H9 (cell line): Measurements from ENCODE around the gene CXCL13. TPM values are rescaled to one million over a fixed set of nuclear protein-coding genes. Genes with fewer than 3 reads are reported as not detected.

Source experiments
- DNase-seq: peaks from one replicate; pipeline ENCODE4 v3.0.0-alpha.2; 2017
- H2AFZ ChIP-seq: one replicate; pipeline ENCODE4 v1.6.1; 2013; ENCODE audit warnings: mild to moderate bottlenecking, low read length, control low read depth, moderate library complexity
- H2AK5ac ChIP-seq: 2 replicates; pipeline ENCODE4 v1.6.1; 2013; ENCODE audit warnings: low read length, control low read depth, mixed read lengths; ENCODE audit not compliant: insufficient read length
- H2BK120ac ChIP-seq: one replicate; pipeline ENCODE4 v1.6.1; 2013; ENCODE audit warnings: low read depth, mild to moderate bottlenecking, low read length, control low read depth, inconsistent platforms; ENCODE audit not compliant: poor library complexity, severe bottlenecking
- H2BK12ac ChIP-seq: 2 replicates; pipeline ENCODE4 v1.6.1; 2013; ENCODE audit warnings: low read length, control low read depth, mixed read lengths, low read depth; ENCODE audit not compliant: insufficient read length
- H2BK15ac ChIP-seq: 2 replicates; pipeline ENCODE4 v1.6.1; 2013; ENCODE audit warnings: low read depth, low read length, control low read depth
- H2BK20ac ChIP-seq: one replicate; pipeline ENCODE4 v1.6.1; 2013; ENCODE audit warnings: low read depth, mild to moderate bottlenecking, low read length, control low read depth, inconsistent platforms; ENCODE audit not compliant: poor library complexity, severe bottlenecking
- H2BK5ac ChIP-seq: 2 replicates; pipeline ENCODE4 v1.6.1; 2013; ENCODE audit warnings: low read length, control low read depth, mixed read lengths; ENCODE audit not compliant: insufficient read length
- H3K14ac ChIP-seq: 2 replicates; pipeline ENCODE4 v1.6.1; 2013; ENCODE audit warnings: low read length, control low read depth; ENCODE audit not compliant: insufficient read depth
- H3K18ac ChIP-seq: 2 replicates; pipeline ENCODE4 v1.6.1; 2013; ENCODE audit warnings: low read depth, mild to moderate bottlenecking, mixed read lengths, low read length, control low read depth; ENCODE audit not compliant: insufficient read length
- H3K23ac ChIP-seq: 2 replicates; pipeline ENCODE4 v1.6.1; 2013; ENCODE audit warnings: low read length, control low read depth, mixed read lengths, low read depth; ENCODE audit not compliant: insufficient read length
- H3K23me2 ChIP-seq: 2 replicates; pipeline ENCODE4 v1.6.1; 2013; ENCODE audit warnings: low read depth, mild to moderate bottlenecking, mixed read lengths, low read length, control low read depth; ENCODE audit not compliant: insufficient read length, poor library complexity, severe bottlenecking
- H3K27ac ChIP-seq: 2 replicates; pipeline ENCODE4 v1.5.1; 2013; ENCODE audit warnings: low read length, control low read depth, mixed read lengths, low read depth; ENCODE audit not compliant: insufficient read length
- H3K27me3 ChIP-seq: 2 replicates; pipeline ENCODE4 v1.6.1; 2013; ENCODE audit warnings: low read length, control low read depth, inconsistent platforms; ENCODE audit not compliant: insufficient read depth
- H3K4ac ChIP-seq: 2 replicates; pipeline ENCODE4 v1.6.1; 2013; ENCODE audit warnings: low read depth, mild to moderate bottlenecking, control low read depth, inconsistent platforms, low read length, moderate library complexity
- H3K4me1 ChIP-seq: 2 replicates; pipeline ENCODE4 v1.6.1; 2013; ENCODE audit warnings: low read length, control low read depth, inconsistent platforms; ENCODE audit not compliant: insufficient read depth
- H3K4me2 ChIP-seq: 2 replicates; pipeline ENCODE4 v1.6.1; 2013; ENCODE audit warnings: low read length, control low read depth, mixed read lengths; ENCODE audit not compliant: insufficient read length, insufficient read depth
- H3K56ac ChIP-seq: 2 replicates; pipeline ENCODE4 v1.6.1; 2013; ENCODE audit warnings: low read depth, mild to moderate bottlenecking, mixed read lengths, low read length, control low read depth; ENCODE audit not compliant: insufficient read length
- H3K79me1 ChIP-seq: 2 replicates; pipeline ENCODE4 v1.6.1; 2013; ENCODE audit warnings: low read depth, mild to moderate bottlenecking, moderate library complexity, low read length, control low read depth, inconsistent platforms; ENCODE audit not compliant: insufficient read depth, poor library complexity, severe bottlenecking
- H3K79me2 ChIP-seq: 2 replicates; pipeline ENCODE4 v1.6.1; 2013; ENCODE audit warnings: low read length, control low read depth, inconsistent platforms; ENCODE audit not compliant: insufficient read depth
- H3K9ac ChIP-seq: 2 replicates; pipeline ENCODE4 v1.6.1; 2013; ENCODE audit warnings: low read length, control low read depth, mixed read lengths; ENCODE audit not compliant: insufficient read length; ENCODE audit errors: extremely low read depth
- H3K9me3 ChIP-seq: one replicate; pipeline ENCODE4 v1.6.1; 2013; ENCODE audit warnings: low read depth, low read length, inconsistent platforms; ENCODE audit not compliant: control insufficient read depth
- H3T11ph ChIP-seq: one replicate; pipeline ENCODE4 v1.6.1; 2013; ENCODE audit warnings: mild to moderate bottlenecking, low read length, control low read depth, inconsistent platforms
- H4K20me1 ChIP-seq: one replicate; pipeline ENCODE4 v1.6.1; 2013; ENCODE audit not compliant: control insufficient read depth, insufficient read length, insufficient read depth
- H4K5ac ChIP-seq: 2 replicates; pipeline ENCODE4 v1.6.1; 2013; ENCODE audit warnings: low read depth, mild to moderate bottlenecking, mixed read lengths, low read length, control low read depth; ENCODE audit not compliant: insufficient read length
- H4K8ac ChIP-seq: replicated peaks from 2 replicates; pipeline ENCODE4 v1.6.1; 2013; ENCODE audit warnings: low read length, control low read depth, mixed read lengths, low read depth; ENCODE audit not compliant: insufficient read length
- H4K91ac ChIP-seq: 2 replicates; pipeline ENCODE4 v1.6.1; 2013; ENCODE audit warnings: low read depth, mild to moderate bottlenecking, moderate library complexity, mixed read lengths, low read length, control low read depth; ENCODE audit not compliant: insufficient read length
- H3K27ac Mint-ChIP-seq, 3 experiments: 2 replicates in 2 of 3; 3 replicates in 1 of 3; pipeline ENCODE4 v1.8.0; 2020 to 2021; ENCODE audit warnings: mixed read lengths in 3 of 3, mild to moderate bottlenecking in 1 of 3, moderate library complexity in 1 of 3
- H3K27me3 Mint-ChIP-seq: 2 replicates; pipeline ENCODE4 v1.8.0; 2021; ENCODE audit warnings: low read depth, mild to moderate bottlenecking, moderate library complexity, mixed read lengths
- H3K36me3 Mint-ChIP-seq, 3 experiments: 2 replicates in 2 of 3; 3 replicates in 1 of 3; pipeline ENCODE4 v1.8.0; 2020 to 2021; ENCODE audit warnings: low read depth in 3 of 3, mixed read lengths in 3 of 3; ENCODE audit not compliant: insufficient read depth in 1 of 3
- H3K4me1 Mint-ChIP-seq, 2 experiments: 2 replicates each; pipeline ENCODE4 v1.8.0; 2020; ENCODE audit warnings: mixed read lengths in 2 of 2
- H3K4me3 Mint-ChIP-seq, 2 experiments: 2 replicates in 1 of 2; 3 replicates in 1 of 2; pipeline ENCODE4 v1.8.0; 2020 to 2021; ENCODE audit warnings: mild to moderate bottlenecking in 2 of 2, mixed read lengths in 2 of 2, moderate library complexity in 1 of 2
- H3K9me3 Mint-ChIP-seq, 2 experiments: 2 replicates in 1 of 2; 3 replicates in 1 of 2; pipeline ENCODE4 v1.8.0; 2020; ENCODE audit warnings: mild to moderate bottlenecking in 2 of 2, mixed read lengths in 2 of 2, moderate library complexity in 1 of 2
- WGBS: extraction: QIAGEN DNeasy Blood & Tissue Kit; methylation state at CpG from one replicate; pipeline ENCODE4 v1.1.7; 2013; ENCODE audit warnings: missing lambda C conversion rate, low lambda C conversion rate, mixed read lengths; ENCODE audit not compliant: insufficient read length; ENCODE audit errors: extremely low coverage; 5-methylcytosine and 5-hydroxymethylcytosine counted together
- total RNA-seq: library from RNA; stranded (reverse); gene quantifications from 2 replicates; pipeline ENCODE4 v1.2.1, GENCODE V29; 2021
- TF ChIP-seq, protein P1 (sequence below): fragments of 200-600 bp; sonication (generic); conservative IDR thresholded peaks from 3 replicates; pipeline ENCODE4 v1.8.0; 2021; ENCODE audit warnings: antibody characterized with exemption, mild to moderate bottlenecking

CXCL13 gene
- total RNA-seq, 1 experiment from 2014 or later = not detected

- Mint-ChIP-seq H3K4me1 (peaks cover 0 to 5% of the 10 kb centered on the region in 2 experiments; a peak in 1 of 4 replicates), H3K9me3 (no peaks in the 10 kb centered on the region), H3K27ac (no peak overlapping the region), H3K27me3 (peaks cover 4% of the 10 kb centered on the region), H3K4me3 (no peak overlapping the region), H3K36me3 (no peaks in the 10 kb centered on the region)
- Histone ChIP-seq H2BK15ac (no peak overlapping the region), H3T11ph (no peak overlapping the region), H3K56ac (no peak overlapping the region), H2BK5ac (no peak overlapping the region), H2BK120ac (no peak overlapping the region), H2AK5ac (no peak overlapping the region), H3K23ac (no peak overlapping the region), H3K79me1 (no peaks in the 10 kb centered on the region), H4K91ac (no peak overlapping the region), H3K27me3 (no peaks in the 10 kb centered on the region), H3K9me3 (no peaks in the 10 kb centered on the region), H3K4ac (no peak overlapping the region), H4K5ac (no peak overlapping the region), H4K20me1 (no peaks in the 10 kb centered on the region), H3K14ac (no peak overlapping the region), H3K23me2 (no peaks in the 10 kb centered on the region), H2AFZ (no peak overlapping the region), H3K27ac (no peak overlapping the region), H4K8ac (no peak overlapping the region), H2BK20ac (no peak overlapping the region), H2BK12ac (no peak overlapping the region), H3K4me2 (no peak overlapping the region), H3K9ac (no peak overlapping the region), H3K79me2 (no peaks in the 10 kb centered on the region), H3K18ac (no peak overlapping the region), H3K4me1 (no peaks in the 10 kb centered on the region)
- no peak for DNase-seq
- TF ChIP-seq, protein P1, sequence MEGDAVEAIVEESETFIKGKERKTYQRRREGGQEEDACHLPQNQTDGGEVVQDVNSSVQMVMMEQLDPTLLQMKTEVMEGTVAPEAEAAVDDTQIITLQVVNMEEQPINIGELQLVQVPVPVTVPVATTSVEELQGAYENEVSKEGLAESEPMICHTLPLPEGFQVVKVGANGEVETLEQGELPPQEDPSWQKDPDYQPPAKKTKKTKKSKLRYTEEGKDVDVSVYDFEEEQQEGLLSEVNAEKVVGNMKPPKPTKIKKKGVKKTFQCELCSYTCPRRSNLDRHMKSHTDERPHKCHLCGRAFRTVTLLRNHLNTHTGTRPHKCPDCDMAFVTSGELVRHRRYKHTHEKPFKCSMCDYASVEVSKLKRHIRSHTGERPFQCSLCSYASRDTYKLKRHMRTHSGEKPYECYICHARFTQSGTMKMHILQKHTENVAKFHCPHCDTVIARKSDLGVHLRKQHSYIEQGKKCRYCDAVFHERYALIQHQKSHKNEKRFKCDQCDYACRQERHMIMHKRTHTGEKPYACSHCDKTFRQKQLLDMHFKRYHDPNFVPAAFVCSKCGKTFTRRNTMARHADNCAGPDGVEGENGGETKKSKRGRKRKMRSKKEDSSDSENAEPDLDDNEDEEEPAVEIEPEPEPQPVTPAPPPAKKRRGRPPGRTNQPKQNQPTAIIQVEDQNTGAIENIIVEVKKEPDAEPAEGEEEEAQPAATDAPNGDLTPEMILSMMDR = no peak
- WGBS = no CpG with 5 or more reads among the region's 4 CpGs
Measured at GRCh38 chr4:77624213-77624612, 18.6 kb downstream of the CXCL13 start.
